ENCODE results near the gene MYLK.

MYLK gene

DNA sequence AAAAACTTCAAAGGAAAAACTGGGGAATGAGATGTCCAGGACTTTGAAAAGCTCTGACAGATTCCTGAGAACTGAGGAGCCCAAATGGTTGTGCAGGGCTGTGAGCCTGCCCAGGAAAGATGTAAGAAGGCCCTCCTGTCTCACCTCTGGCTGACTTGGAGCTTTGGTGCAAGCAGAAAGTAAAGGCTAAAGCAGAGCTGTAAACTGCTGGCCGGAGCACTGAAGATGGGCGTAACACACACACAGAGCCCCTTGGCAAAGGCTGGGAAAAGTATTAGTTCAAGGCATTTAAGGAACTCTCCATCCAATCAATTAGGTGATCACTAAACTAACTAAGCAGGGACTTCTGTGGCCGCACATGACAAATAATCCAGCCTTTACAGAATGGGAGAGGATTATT is 155.1 kb downstream of the MYLK start:
- Histone ChIP-seq H3K36me3 (ENCODE audit: insufficient read depth) (no peaks in the 10 kb centered on the region), H2AFZ (ENCODE audit: low read depth) (no peak overlapping the region), H3K9ac (no peak overlapping the region), H3K4me3 (IDR thresholded peaks at IDR 0.05; ENCODE audit: insufficient read depth, low read depth, low read length) (no peak overlapping the region), H3K4me2 (no peak overlapping the region), H4K20me1 (ENCODE audit: insufficient read depth) (no peaks in the 10 kb centered on the region), H3K79me2 (ENCODE audit: insufficient read depth, low read depth) (no peaks in the 10 kb centered on the region), H3K27me3 (ENCODE audit: insufficient read depth, low read depth) (no peaks in the 10 kb centered on the region), H3K27ac (no peak overlapping the region), H3K4me1 (ENCODE audit: low read depth, poor library complexity, severe bottlenecking) (peaks cover 10% of the 10 kb centered on the region)
- TF ChIP-seq, protein P1, sequence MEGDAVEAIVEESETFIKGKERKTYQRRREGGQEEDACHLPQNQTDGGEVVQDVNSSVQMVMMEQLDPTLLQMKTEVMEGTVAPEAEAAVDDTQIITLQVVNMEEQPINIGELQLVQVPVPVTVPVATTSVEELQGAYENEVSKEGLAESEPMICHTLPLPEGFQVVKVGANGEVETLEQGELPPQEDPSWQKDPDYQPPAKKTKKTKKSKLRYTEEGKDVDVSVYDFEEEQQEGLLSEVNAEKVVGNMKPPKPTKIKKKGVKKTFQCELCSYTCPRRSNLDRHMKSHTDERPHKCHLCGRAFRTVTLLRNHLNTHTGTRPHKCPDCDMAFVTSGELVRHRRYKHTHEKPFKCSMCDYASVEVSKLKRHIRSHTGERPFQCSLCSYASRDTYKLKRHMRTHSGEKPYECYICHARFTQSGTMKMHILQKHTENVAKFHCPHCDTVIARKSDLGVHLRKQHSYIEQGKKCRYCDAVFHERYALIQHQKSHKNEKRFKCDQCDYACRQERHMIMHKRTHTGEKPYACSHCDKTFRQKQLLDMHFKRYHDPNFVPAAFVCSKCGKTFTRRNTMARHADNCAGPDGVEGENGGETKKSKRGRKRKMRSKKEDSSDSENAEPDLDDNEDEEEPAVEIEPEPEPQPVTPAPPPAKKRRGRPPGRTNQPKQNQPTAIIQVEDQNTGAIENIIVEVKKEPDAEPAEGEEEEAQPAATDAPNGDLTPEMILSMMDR (conservative IDR thresholded peaks at IDR 0.05; ENCODE audit: low read depth, low read length): no peak

DNA sequence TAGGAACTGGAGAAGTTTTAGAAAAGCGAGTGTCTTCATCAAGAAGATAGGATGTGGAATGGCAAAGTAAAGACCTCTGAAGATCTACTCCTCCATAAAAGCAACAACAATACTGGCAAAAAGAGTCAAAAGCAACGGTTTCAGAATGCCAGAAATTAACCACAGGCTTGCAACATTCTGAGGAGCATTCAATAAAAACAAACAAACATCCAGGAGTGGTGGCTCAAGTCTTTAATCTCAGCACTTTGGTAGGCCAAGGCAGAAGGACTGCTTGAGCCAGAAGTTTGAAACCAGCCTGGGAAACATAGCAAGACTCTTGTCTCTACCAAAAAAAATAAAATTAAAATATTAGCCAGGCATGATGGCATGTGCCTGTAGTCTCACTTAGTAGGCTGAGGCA is 156.1 kb downstream of the MYLK start:
- TF ChIP-seq, protein P1 (conservative IDR thresholded peaks at IDR 0.05; ENCODE audit: low read depth, low read length): no peak
- no peaks in the 10 kb centered on the region for H3K36me3 ChIP-seq (ENCODE audit: insufficient read depth)

DNA sequence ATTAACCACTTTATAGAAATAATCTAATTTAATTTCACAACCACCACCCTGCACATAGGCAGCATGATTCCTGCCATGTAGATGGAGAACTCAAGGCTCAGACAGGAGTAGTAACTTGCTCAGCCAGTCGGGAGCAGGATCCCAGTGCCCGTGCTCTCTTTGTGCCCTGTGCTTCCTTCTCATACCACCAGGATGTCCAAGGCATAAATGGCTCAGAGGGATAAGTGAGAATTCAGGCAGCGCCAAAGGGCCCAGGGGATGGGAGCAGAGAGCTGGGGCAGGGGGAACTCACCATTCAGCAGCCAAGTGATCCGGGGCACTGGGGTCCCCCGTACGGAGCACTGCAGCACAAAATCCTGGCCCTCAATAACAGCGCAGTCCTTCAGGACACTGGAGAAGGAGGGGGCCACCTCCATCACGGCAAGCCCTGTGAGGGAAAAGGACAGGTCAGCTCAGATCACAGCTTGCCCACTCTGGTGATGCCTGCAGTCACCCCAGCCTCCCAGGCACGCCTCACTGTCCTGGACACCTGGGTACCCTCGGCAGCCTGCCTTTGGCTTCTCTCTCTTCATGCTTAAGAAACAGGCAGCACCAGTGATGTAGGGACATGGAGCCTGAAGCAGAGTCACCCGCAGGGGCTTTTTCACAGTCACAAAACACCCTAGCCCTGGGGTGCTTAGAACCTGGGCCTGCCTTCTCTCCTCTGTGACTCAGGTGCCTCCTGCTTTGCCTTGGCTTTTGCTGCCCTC is 158.3 kb downstream of the MYLK start:
- H3K9ac ChIP-seq: no peak overlapping the region
- H3K4me3 ChIP-seq (IDR thresholded peaks at IDR 0.05; ENCODE audit: insufficient read depth, low read depth, low read length): no peak overlapping the region
- no peaks in the 10 kb centered on the region for H3K36me3 ChIP-seq (ENCODE audit: insufficient read depth)
- no peak overlapping the region for H3K27ac ChIP-seq
- H3K4me2 ChIP-seq: no peak overlapping the region
- H4K20me1 ChIP-seq (ENCODE audit: insufficient read depth): no peaks in the 10 kb centered on the region
- TF ChIP-seq, protein P1 (conservative IDR thresholded peaks at IDR 0.05; ENCODE audit: low read depth, low read length): no peak
- H3K4me1 ChIP-seq (ENCODE audit: low read depth, poor library complexity, severe bottlenecking): peaks cover 10% of the 10 kb centered on the region
- H2AFZ ChIP-seq (ENCODE audit: low read depth): no peak overlapping the region
- no peaks in the 10 kb centered on the region for H3K79me2 ChIP-seq (ENCODE audit: insufficient read depth, low read depth)
- no peaks in the 10 kb centered on the region for H3K27me3 ChIP-seq (ENCODE audit: insufficient read depth, low read depth)

More for the DNA sequence above, 156.1 kb downstream of the MYLK start:
- peaks cover 10% of the 10 kb centered on the region for H3K4me1 ChIP-seq (ENCODE audit: low read depth, poor library complexity, severe bottlenecking)
- no peak overlapping the region for H3K4me3 ChIP-seq (IDR thresholded peaks at IDR 0.05; ENCODE audit: insufficient read depth, low read depth, low read length)
- no peak overlapping the region for H3K9ac ChIP-seq
- no peaks in the 10 kb centered on the region for H4K20me1 ChIP-seq (ENCODE audit: insufficient read depth)
- no peak overlapping the region for H3K4me2 ChIP-seq
- H3K27ac ChIP-seq: no peak overlapping the region
- H2AFZ ChIP-seq (ENCODE audit: low read depth): no peak overlapping the region
- H3K27me3 ChIP-seq (ENCODE audit: insufficient read depth, low read depth): no peaks in the 10 kb centered on the region
- H3K79me2 ChIP-seq (ENCODE audit: insufficient read depth, low read depth): no peaks in the 10 kb centered on the region

DNA sequence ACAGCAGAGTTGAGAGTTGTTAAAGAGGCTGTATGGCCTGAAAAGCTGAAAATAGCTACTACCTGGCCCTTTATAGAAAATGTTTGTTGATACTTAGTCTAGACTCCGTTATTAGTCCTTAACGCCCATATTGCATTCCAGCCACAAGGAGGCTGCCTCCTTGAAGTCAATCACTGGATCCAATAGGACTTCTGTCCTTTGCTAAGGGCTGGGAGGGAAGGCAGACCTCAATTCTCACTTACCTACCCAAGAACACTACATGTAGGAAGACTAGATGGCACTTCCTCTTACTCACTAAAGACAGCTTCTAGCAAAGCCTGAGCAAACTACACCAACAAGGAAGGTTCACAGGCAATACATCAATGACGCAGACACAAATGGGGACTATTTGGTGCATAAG is 159.8 kb downstream of the MYLK start:
- Histone ChIP-seq H3K79me2 (ENCODE audit: insufficient read depth, low read depth) (no peaks in the 10 kb centered on the region), H3K27ac (no peak overlapping the region), H3K4me3 (IDR thresholded peaks at IDR 0.05; ENCODE audit: insufficient read depth, low read depth, low read length) (no peak overlapping the region), H3K4me1 (ENCODE audit: low read depth, poor library complexity, severe bottlenecking) (peaks cover 10% of the 10 kb centered on the region), H3K36me3 (ENCODE audit: insufficient read depth) (no peaks in the 10 kb centered on the region), H2AFZ (ENCODE audit: low read depth) (no peak overlapping the region), H4K20me1 (ENCODE audit: insufficient read depth) (no peaks in the 10 kb centered on the region), H3K4me2 (no peak overlapping the region), H3K9ac (no peak overlapping the region), H3K27me3 (ENCODE audit: insufficient read depth, low read depth) (no peaks in the 10 kb centered on the region)
- TF ChIP-seq, protein P1 (conservative IDR thresholded peaks at IDR 0.05; ENCODE audit: low read depth, low read length): no peak
